SK-N-SH (cell line): Measurements from ENCODE around the gene CENATAC. TPM values are rescaled to one million over a fixed set of nuclear protein-coding genes. Genes with fewer than 3 reads are reported as not detected.

ENCODE experiments used
- CTCF ChIA-PET: fragments of 300-600, 350-600 bp; formaldehyde crosslinking; extraction: SDS; loops from one replicate; lab custom pipeline; 2021; lab: Yijun Ruan, JAX
- POLR2A ChIA-PET: fragments of 350-600 bp; sonication (Branson Sonifier 250); formaldehyde crosslinking; extraction: SDS; loops from one replicate; lab custom pipeline; 2020; ENCODE audit warnings: antibody characterized with exemption, inconsistent platforms; lab: Yijun Ruan, JAX
- DNase-seq: peaks from one replicate; pipeline ENCODE4 v3.0.0; 2012
- H2AFZ ChIP-seq: fragments of 200-600 bp; sonication (generic); 2 replicates; pipeline ENCODE4 v1.8.1; 2016; ENCODE audit warnings: antibody characterized with exemption, mild to moderate bottlenecking, low read depth
- H3F3A ChIP-seq: fragments of 200-600 bp; sonication (generic); replicated peaks from 2 replicates; pipeline ENCODE3; 2016; ENCODE audit warnings: antibody characterized with exemption, mild to moderate bottlenecking; ENCODE audit not compliant: insufficient read depth
- H3K27ac ChIP-seq, 2 experiments: fragments of 200-500 bp in 1 of 2; fragments of 200-600 bp in 1 of 2; sonication (Bioruptor generic) in 1 of 2; sonication (generic), shearing (Covaris generic) in 1 of 2; 2 replicates each; pipeline versions ENCODE4 v1.5.1 to v1.6.1; 2014 to 2016; ENCODE audit warnings: low read depth in 2 of 2, inconsistent platforms in 1 of 2, low read length in 1 of 2, mild to moderate bottlenecking in 1 of 2, mixed read lengths in 1 of 2
- H3K27me3 ChIP-seq: fragments of 200-600 bp; sonication (generic), shearing (Covaris generic); 2 replicates; pipeline ENCODE4 v1.6.1; 2016; ENCODE audit warnings: mixed run types; ENCODE audit not compliant: insufficient read depth
- H3K36me3 ChIP-seq, 2 experiments: fragments of 200-500 bp in 1 of 2; fragments of 200-600 bp in 1 of 2; sonication (Bioruptor generic) in 1 of 2; sonication (generic) in 1 of 2; replicated peaks in 1 of 2; 2 replicates each; pipeline versions ENCODE3 to v1.5.1; 2014 to 2016; ENCODE audit warnings: low read length in 1 of 2, mild to moderate bottlenecking in 1 of 2; ENCODE audit not compliant: insufficient read depth in 2 of 2, control insufficient read depth in 1 of 2
- H3K4me1 ChIP-seq, 2 experiments: fragments of 200-500 bp in 1 of 2; fragments of 200-600 bp in 1 of 2; sonication (Bioruptor generic) in 1 of 2; sonication (generic), shearing (Covaris generic) in 1 of 2; 2 replicates each; pipeline versions ENCODE4 v1.5.1 to v1.6.1; 2014 to 2016; ENCODE audit warnings: low read depth in 1 of 2, low read length in 1 of 2, mixed run types in 1 of 2; ENCODE audit not compliant: insufficient read depth in 2 of 2, control insufficient read depth in 1 of 2
- H3K4me2 ChIP-seq: fragments of 200-600 bp; sonication (generic), shearing (Covaris generic); 2 replicates; pipeline ENCODE4 v1.6.1; 2017; ENCODE audit warnings: mixed run types
- H3K4me3 ChIP-seq, 2 experiments: fragments of 200-500 bp in 1 of 2; fragments of 200-600 bp in 1 of 2; sonication (Bioruptor generic) in 1 of 2; sonication (generic), shearing (Covaris generic) in 1 of 2; 2 replicates each; pipeline versions ENCODE4 v1.5.1 to v1.8.1; 2014 to 2016; ENCODE audit warnings: low read depth in 2 of 2, inconsistent platforms in 1 of 2, low read length in 1 of 2, mild to moderate bottlenecking in 1 of 2, mixed read lengths in 1 of 2, moderate library complexity in 1 of 2
- H3K79me2 ChIP-seq: fragments of 200-600 bp; sonication (generic); 2 replicates; pipeline ENCODE4 v1.8.1; 2017; ENCODE audit warnings: mild to moderate bottlenecking; ENCODE audit not compliant: insufficient read depth
- H3K9ac ChIP-seq: fragments of 200-600 bp; sonication (generic); 2 replicates; pipeline ENCODE4 v1.6.1; 2017; ENCODE audit warnings: mixed run types
- H3K9me2 ChIP-seq: fragments of 200-600 bp; sonication (generic); 2 replicates; pipeline ENCODE4 v1.6.1; 2017; ENCODE audit warnings: mixed run types
- H3K9me3 ChIP-seq: fragments of 200-600 bp; sonication (generic); 2 replicates; pipeline ENCODE4 v1.6.1; 2017; ENCODE audit warnings: mixed run types, mild to moderate bottlenecking, moderate library complexity
- H4K20me1 ChIP-seq: fragments of 200-600 bp; sonication (generic); 2 replicates; pipeline ENCODE4 v1.6.1; 2017; ENCODE audit warnings: mild to moderate bottlenecking, mixed run types; ENCODE audit not compliant: insufficient read depth
- CHD2 ChIP-seq: fragments of 150-350 bp; IDR thresholded peaks from 2 replicates; pipeline ENCODE4 v1.6.1; 2018; ENCODE audit warnings: low read length; ENCODE audit not compliant: partially characterized antibody
- CTCF ChIP-seq: fragments of 200-600 bp; sonication (generic); IDR thresholded peaks from 2 replicates; pipeline ENCODE4 v1.6.1; 2017; ENCODE audit warnings: antibody characterized with exemption, mild to moderate bottlenecking, moderate library complexity
- EZH2phosphoT487 ChIP-seq: fragments of 200-600 bp; sonication (generic); IDR thresholded peaks from 2 replicates; pipeline ENCODE4 v1.6.1; 2017; ENCODE audit warnings: low read depth, mixed run types, mild to moderate bottlenecking, antibody characterized with exemption, moderate library complexity, borderline replicate concordance
- FOSL2 ChIP-seq: IDR thresholded peaks from 2 replicates; pipeline ENCODE4 v1.4.0; 2012; ENCODE audit warnings: low read depth, mild to moderate bottlenecking, moderate library complexity, borderline replicate concordance
- FOXM1 ChIP-seq: IDR thresholded peaks from 2 replicates; pipeline ENCODE4 v1.4.0; 2012; ENCODE audit warnings: low read depth, mild to moderate bottlenecking
- GATA2 ChIP-seq: sonication (generic); formaldehyde crosslinking; IDR thresholded peaks from 2 replicates; pipeline ENCODE4 v1.5.0; 2020; ENCODE audit warnings: mild to moderate bottlenecking, missing genetic modification reagents
- MXI1 ChIP-seq: IDR thresholded peaks from 2 replicates; pipeline ENCODE4 v1.6.1; 2012; ENCODE audit warnings: mild to moderate bottlenecking, low read depth, low read length, improper control_type of control experiment
- NFIC ChIP-seq: IDR thresholded peaks from 2 replicates; pipeline ENCODE4 v1.4.0; 2012; ENCODE audit warnings: borderline replicate concordance
- POLR2AphosphoS5 ChIP-seq: IDR thresholded peaks from 2 replicates; pipeline ENCODE4 v1.6.1; 2012; ENCODE audit warnings: low read depth, low read length
- RAD21 ChIP-seq: IDR thresholded peaks from 2 replicates; pipeline ENCODE4 v1.6.1; 2012; ENCODE audit warnings: mild to moderate bottlenecking, low read length
- REST ChIP-seq: IDR thresholded peaks from 2 replicates; pipeline ENCODE4 v1.6.1; 2012; ENCODE audit warnings: mild to moderate bottlenecking, low read depth, low read length, moderate library complexity
- RFX5 ChIP-seq: IDR thresholded peaks from 2 replicates; pipeline ENCODE4 v1.6.1; 2012; ENCODE audit warnings: mild to moderate bottlenecking, improper control_type of control experiment, low read length
- SIN3A ChIP-seq: IDR thresholded peaks from 2 replicates; pipeline ENCODE4 v1.6.1; 2012; ENCODE audit warnings: low read depth, mild to moderate bottlenecking, low read length, moderate library complexity, borderline replicate concordance
- SMC3 ChIP-seq: IDR thresholded peaks from 2 replicates; pipeline ENCODE4 v1.6.1; 2012; ENCODE audit warnings: low read depth, low read length, improper control_type of control experiment
- WGBS: methylation state at CpG from one replicate; pipeline ENCODE4 v1.1.6; 2017; ENCODE audit warnings: low lambda C conversion rate; 5-methylcytosine and 5-hydroxymethylcytosine counted together
- polyA plus RNA-seq, 3 experiments: library from polyadenylated mRNA; depleted of rRNA; stranded (reverse); fragments of >200 nt; gene quantifications; 2 replicates each; pipeline ENCODE4 v1.2.3, GENCODE V29; 2012

The CENATAC gene
- polyA plus RNA-seq, 1 of the 3 experiments (the other 2 are of a cell fraction) = 16.0 TPM

GRCh38 chr11:119041821-119042514 lies 44.0 kb downstream of the CENATAC start:
- DNase-seq = no peak
- Histone ChIP-seq H4K20me1 (no peaks in the 10 kb centered on the region), H3K27me3 (no peaks in the 10 kb centered on the region), H3K4me2 (no peak overlapping the region), H3K9me2 (no peaks in the 10 kb centered on the region), H3K36me3 (peaks cover 0 to 13% of the 10 kb centered on the region in 2 experiments), H3K9me3 (no peaks in the 10 kb centered on the region), H3K27ac (no peak overlapping the region), H3K9ac (no peak overlapping the region), H3K4me1 (no peaks in the 10 kb centered on the region), H3K4me3 (no peak overlapping the region), H3F3A (no peaks in the 10 kb centered on the region), H2AFZ (no peak overlapping the region), H3K79me2 (no peaks in the 10 kb centered on the region)
- ChIA-PET POLR2A (interaction anchor here (1.0 to 2.4 kb wide), 3 partner anchors 9 to 14 kb away, joined by 4 to 9 read pairs (median 4); no protein-coding TSS in a partner anchor), CTCF (interaction anchor here (0.7 to 1.6 kb wide), 2 partner anchors 16 to 23 kb away, joined by 3 to 4 read pairs; partner anchors contain the start of gene TRAPPC4)
- TF ChIP-seq REST (no peak), RFX5 (no peak), SMC3 (no peak), POLR2AphosphoS5 (no peak), RAD21 (no peak), MXI1 (no peak), SIN3A (no peak), GATA2 (CRISPR knock-in tag) (no peak), EZH2phosphoT487 (no peak), FOSL2 (no peak), FOXM1 (no peak), NFIC (no peak), CHD2 (no peak), CTCF (no peak)
- 85% methylated on average over 4 of the region's 4 CpGs for WGBS
